ENCODE data around the gene SLCO4A1. TPM values are rescaled to one million over a fixed set of nuclear protein-coding genes. Genes with fewer than 3 reads are reported as not detected.

Gene SLCO4A1
- total RNA-seq, 1 donor from 2014 or later: 7.3 TPM

DNA sequence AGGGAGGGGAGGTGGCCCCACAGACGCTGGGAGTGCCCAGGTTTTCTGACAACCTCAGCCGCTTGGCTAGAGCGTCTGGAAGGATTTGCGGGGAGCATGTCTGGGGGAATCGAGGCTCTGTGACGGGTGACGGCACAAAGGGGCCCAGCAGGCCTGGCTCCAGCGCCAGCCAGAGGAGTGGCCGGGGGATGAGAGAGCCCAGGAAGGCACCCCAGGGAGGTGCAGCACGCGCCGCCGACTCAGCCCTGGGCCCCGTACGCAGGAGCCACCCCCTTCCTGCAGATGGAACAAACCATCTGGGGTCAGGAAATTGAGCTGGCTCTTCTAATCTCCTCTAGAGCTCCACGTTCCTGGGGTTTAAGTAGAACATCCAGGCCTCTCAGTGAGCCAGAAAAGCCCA, 5.9 kb upstream of the SLCO4A1 start:
- no peak for DNase-seq (ENCODE audit: extremely low read depth, low read depth, low spot score)

DNA sequence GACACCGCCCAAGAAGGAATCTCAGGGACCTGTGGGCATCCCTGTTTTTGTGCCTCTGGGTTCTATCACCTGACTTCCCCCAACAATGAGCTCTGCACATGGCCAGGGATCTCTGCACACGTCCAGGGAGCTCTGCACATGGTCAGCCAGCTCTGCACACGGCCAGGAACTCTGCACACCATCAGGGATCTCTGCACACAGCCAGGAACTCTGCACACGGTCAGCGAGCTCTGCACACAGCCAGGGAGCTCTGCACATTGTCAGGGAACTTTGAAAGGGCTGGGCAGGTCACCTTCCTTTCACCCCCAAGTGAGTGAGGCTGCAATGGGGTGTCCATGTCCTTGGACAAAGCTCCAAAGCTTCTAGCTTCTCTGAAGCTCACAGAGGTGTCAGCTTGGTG, 5.2 kb upstream of the SLCO4A1 start:
- no peak for DNase-seq (ENCODE audit: extremely low read depth, low read depth, low spot score)

DNA sequence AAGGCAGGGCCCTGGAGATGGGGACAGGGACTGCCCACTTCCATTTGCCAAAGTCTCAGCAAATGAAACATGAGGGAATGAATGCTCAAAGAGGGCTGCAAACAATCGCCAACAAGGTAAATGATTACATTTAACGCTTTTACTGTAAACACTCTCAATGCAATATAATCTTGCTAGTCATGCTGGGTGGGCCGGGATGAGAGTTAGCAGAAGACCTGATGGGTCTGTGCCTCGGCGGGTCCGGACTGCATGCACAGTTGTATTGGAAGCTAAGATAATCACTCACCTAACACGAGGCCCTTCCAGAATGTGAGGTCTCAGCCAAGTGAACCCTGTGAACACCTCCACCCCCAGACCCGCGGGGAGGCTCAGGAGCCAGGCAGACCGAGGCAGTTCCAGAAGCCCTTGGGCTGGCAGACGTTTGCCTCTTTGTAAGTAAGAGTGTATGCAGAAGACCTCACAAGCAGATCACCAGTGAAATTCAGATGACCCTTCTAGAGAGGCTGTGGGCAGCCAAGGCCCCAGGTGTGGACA, 4.7 kb upstream of the SLCO4A1 start:
- no peak for DNase-seq (ENCODE audit: extremely low read depth, low read depth, low spot score)

DNA sequence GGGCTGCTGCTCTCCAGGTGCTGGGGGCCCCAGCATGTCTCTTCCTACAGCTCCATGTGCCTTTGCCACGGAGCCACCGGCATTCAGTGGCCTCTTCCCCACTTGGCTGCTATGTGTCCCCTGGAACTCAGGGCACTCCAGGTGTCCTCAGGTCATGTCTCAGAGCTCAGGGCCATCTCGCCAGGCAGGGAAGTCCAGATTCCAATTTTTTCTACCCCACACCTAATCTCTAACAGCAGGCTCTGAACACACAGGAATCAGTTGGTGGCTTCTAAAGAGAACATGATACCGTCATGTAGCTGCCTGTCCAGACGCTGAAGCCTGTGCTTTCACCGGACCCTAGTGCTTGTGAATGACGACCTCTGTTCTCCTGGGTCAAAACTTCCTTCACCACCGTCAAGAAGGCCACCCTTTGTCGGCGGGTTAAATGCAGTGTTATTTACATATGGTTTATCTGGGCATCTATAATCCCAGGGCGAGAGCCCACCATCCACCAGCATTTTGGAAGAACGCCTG, 4.2 kb upstream of the SLCO4A1 start:
- DNase-seq (ENCODE audit: extremely low read depth, low read depth, low spot score): no peak

GRCh38 chr20:62638679-62639406, 3.5 kb upstream of the SLCO4A1 start:
- DNase-seq (ENCODE audit: extremely low read depth, low read depth, low spot score): no peak

DNA sequence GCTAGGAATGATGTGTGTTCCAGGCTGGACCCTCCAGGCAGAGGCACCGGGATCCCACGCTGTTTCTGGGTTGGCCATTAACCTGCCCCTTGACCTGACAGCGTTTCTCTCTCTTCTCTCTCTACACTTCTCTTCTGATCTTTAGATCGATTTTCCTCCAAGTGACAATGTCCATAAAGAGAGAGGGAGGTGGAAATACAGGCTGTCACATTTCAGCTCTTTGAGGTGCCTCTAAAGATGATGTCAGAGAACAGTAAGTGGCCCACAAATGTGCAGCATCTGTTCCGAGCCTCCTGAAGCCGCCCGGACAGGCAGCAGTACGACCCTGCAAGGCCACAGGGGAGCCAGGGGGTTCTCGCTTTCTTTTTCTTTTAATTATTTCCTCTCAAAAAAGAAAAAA, 2.5 kb upstream of the SLCO4A1 start:
- DNase-seq (ENCODE audit: extremely low read depth, low read depth, low spot score): no peak

DNA sequence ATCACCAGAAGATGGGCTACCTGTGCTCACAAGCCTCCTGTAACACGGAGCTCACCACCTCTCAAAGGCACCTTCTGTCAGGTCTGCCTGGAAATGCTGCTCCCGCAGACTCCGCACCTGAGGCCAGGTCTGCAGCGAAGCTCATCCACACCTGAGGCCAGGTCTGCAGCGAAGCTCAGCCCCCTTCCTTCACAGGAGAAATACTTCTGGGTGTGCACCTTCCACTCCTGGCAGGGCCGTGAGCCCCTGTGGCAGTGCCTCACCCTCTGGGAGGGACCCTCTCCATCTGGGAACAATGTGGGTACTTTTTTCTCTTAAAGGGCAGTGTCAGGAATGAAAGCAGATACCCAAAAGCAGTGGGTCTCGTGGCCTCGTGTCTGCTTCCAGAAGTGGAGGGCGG, 1.4 kb upstream of the SLCO4A1 start:
- DNase-seq (ENCODE audit: extremely low read depth, low read depth, low spot score): no peak

GRCh38 chr20:62641321-62642050, 817 bp upstream of the SLCO4A1 start:
- DNase-seq (ENCODE audit: extremely low read depth, low read depth, low spot score): no peak

DNA sequence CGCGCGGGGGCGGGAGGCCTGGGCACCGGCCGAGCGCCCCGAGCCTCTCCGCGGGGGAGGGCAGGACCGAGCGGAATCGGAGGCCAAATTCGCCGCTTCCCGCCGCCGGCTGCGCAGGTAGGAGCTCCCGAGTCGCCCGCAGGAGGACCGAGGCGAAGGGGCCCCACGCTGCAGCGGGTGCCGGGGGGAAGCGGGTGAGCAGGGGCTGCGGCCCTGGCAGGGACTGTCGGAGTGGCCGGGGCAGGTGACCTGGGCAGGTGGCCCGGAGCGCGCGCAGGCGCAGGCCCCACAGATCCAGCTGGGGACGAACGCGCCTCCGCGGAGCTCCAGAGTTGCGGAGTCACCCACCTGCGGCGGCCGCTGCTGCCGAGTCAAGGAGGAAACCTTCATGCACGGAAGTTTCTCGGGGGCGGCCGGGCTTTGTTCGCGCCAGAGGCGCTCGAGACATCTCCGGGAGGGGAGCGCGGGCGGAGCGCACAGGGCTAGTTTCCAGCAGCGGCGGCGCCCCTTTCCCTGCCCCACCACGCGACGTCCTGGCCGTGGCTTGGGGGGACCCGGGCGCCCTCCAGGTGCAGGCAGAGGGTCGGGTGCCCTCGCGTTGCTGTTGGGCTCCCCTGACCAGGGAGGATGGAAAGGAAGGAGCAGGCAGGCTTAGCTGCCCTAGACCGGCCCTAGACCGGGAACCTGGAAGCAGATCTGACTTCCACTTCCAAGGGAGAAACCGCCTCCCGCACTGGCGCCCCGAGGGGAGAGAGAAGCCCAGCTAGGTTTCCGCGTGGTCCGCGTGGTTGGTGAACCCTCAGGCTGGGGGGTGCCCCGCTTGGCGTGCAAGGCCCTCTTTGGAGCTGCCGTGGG, 590 bp downstream of the SLCO4A1 start:
- DNase-seq (ENCODE audit: extremely low read depth, low read depth, low spot score): no peak

DNA sequence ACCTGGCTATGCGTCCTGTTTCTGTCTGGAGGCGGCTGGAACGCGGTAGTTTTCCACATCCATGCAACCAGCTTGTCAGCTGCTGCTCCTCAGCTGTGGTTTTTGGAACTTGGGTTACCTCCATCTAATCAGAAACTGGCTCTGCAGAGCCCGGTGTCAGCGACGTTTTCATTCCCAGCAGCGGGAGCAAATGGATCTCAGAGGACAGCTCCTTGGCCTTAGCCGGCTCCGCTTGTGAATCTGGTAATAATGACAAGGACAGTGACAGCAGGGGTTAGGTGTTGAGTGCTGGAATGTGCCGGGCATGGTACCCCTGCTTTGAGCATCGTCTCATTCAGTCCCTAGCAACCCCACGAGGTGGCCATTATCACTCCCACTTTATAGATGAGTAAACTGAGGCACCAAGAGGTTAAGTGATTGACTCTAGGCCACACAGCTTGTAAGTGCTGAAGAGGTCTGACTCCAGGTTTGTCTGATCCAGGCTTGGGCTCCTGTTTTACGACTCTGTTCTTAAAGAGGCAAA, 1.3 kb downstream of the SLCO4A1 start:
- DNase-seq (ENCODE audit: extremely low read depth, low read depth, low spot score): no peak

DNA sequence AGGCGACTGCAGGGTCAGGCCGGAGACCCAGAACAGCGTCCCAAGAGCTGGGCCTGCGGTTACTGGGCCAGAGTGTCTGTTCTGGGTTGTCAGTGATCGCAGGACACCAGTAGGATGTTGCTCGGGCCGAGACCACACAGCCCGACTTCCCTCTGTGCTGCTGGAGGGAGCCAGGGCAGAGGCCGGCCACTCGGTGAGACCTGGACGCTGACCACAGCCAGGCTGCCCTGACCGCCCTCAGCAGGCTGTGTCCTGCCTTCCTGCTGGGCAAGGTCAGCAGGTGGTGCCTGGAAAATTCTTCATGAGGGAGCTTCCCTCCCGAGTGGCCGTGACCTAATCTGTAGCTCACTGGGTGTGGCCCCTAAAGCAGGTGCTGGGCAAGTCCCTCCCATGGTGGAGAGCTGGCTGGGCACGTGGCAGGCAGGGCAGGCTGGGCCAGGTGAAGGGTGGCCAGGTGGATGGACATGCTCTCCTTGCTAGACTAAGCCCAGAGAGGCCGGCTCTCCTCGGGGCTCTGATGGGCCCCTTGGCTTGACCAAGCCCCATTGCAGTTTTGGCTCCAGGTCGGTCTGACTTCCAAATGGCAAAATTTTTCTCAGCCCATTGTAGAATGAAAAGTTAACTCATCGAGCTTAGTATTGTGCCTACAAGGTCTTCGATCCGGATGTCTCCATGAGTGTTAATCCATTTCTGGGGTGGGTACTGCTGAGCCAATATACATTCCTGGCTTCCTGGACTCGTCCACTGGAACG, 1.9 kb downstream of the SLCO4A1 start:
- no peak for DNase-seq (ENCODE audit: extremely low read depth, low read depth, low spot score)

GRCh38 chr20:62644802-62645496, 2.6 kb downstream of the SLCO4A1 start:
- no peak for DNase-seq (ENCODE audit: extremely low read depth, low read depth, low spot score)

DNA sequence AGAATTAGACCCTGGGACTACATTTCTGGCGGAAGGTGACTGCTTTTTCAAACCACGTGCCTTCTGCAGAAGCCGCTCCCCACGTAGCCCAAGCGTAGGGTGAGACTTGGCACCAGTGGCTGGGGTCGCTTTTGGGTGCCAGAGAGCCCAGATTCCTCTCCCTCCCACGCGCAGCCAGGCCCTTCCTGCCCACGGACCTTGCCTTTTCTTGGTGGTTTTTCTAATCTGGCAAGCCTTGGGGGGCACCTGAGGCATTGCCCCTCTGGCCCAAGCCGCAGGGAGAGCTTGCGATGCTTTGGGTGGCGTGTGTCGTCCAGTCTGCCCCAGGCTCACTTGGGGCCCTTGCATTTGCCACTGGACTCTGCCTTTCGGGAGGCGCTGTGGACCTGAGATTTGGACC, 3.3 kb downstream of the SLCO4A1 start:
- DNase-seq (ENCODE audit: extremely low read depth, low read depth, low spot score): no peak

- DNase-seq (ENCODE audit: extremely low read depth, low read depth, low spot score): no peak
Measured at GRCh38 chr20:62646851-62647520, 4.7 kb downstream of the SLCO4A1 start.

DNA sequence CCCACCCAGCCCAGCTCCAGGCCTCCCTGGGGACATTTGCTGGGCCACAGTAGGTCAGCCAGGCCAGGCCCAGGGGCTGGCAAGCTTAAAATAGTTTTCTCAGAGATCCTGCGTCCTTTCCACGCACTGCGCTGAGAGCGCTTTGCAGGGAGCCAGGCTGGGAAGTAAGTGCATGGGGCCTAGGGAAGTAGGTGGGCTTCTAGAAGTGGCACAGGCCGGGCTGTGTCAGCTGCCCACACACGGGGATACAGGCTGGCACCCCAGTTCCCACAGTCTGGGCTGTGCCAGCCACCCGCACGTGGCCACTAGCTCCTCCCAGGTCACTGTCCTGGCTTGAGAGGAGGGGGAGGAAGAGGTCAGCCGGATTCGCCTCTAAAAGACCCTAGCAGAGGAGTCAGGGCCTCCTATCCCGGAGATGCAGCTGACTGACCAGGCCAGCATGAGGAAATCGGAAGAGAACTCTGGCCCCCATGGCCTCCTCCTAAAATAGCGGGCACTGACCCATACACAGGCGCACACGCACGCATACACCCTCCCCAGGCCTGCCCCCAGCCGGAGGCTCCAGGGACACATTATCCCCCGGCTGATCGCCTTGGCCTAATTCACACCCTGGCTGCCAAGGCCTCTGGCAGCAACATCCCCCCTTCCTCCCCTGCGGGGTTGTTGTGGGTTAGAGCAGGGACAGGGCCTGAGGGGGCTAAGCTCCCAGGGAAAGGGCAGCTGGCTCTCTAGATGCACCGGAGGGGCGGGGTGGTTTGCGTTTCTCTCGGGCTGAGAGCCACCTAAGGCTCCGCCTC, 5.4 kb downstream of the SLCO4A1 start:
- DNase-seq (ENCODE audit: extremely low read depth, low read depth, low spot score): no peak

GRCh38 chr20:62648318-62648995, 6.2 kb downstream of the SLCO4A1 start:
- no peak for DNase-seq (ENCODE audit: extremely low read depth, low read depth, low spot score)

GRCh38 chr20:62649140-62649539, 6.8 kb downstream of the SLCO4A1 start:
- DNase-seq (ENCODE audit: extremely low read depth, low read depth, low spot score): no peak
